HEK293 (cell line): ENCODE data around the gene ARHGEF2.

ENCODE experiments used
- CTCF ChIA-PET: fragments of 350-600 bp; formaldehyde crosslinking; extraction: SDS; loops from one replicate; lab custom pipeline; 2021; ENCODE audit warnings: antibody characterized with exemption; lab: Yijun Ruan, JAX
- POLR2A ChIA-PET: fragments of 300-600 bp; formaldehyde crosslinking; extraction: SDS; loops from one replicate; lab custom pipeline; 2020; ENCODE audit warnings: antibody characterized with exemption, inconsistent platforms; lab: Yijun Ruan, JAX
- H3K27ac ChIP-seq: fragments of 200-500 bp; sonication (Bioruptor generic); 2 replicates; pipeline ENCODE4 v1.5.1; 2014; ENCODE audit warnings: low read depth, low read length, control low read depth, inconsistent platforms; ENCODE audit errors: extremely low read depth
- H3K36me3 ChIP-seq, 2 experiments: fragments of 200-500 bp in 1 of 2; sonication (Bioruptor generic) in 1 of 2; 1 replicate in 1 of 2; 2 replicates in 1 of 2; pipeline ENCODE4 v1.5.1; 2014 to 2017; ENCODE audit warnings: inconsistent platforms in 2 of 2, low read length in 2 of 2; ENCODE audit not compliant: control insufficient read depth in 2 of 2, insufficient read depth in 1 of 2
- H3K4me1 ChIP-seq: fragments of 200-500 bp; sonication (Bioruptor generic); 2 replicates; pipeline ENCODE4 v1.5.1; 2014; ENCODE audit warnings: mild to moderate bottlenecking, low read length, inconsistent platforms; ENCODE audit not compliant: control insufficient read depth, insufficient read depth
- H3K4me3 ChIP-seq: 2 replicates; pipeline ENCODE4 v1.5.1; 2011; ENCODE audit warnings: low read depth, mild to moderate bottlenecking, control low read depth, low read length, moderate library complexity
- H3K9me3 ChIP-seq: fragments of 200-500 bp; sonication (Bioruptor generic); 2 replicates; pipeline ENCODE4 v1.5.1; 2014; ENCODE audit warnings: low read depth, low read length, inconsistent platforms; ENCODE audit not compliant: control insufficient read depth, insufficient read depth
- EGR2 ChIP-seq: fragments of 450-650 bp; formaldehyde crosslinking; IDR thresholded peaks from 2 replicates; pipeline ENCODE4 v1.5.1; 2016; ENCODE audit warnings: low read depth, missing biosample characterization, missing genetic modification characterization
- HOXA7 ChIP-seq: sonication (generic); formaldehyde crosslinking; IDR thresholded peaks from 2 replicates; pipeline ENCODE4 v1.8.1; 2022; ENCODE audit warnings: missing genetic modification reagents, borderline replicate concordance
- HOXC10 ChIP-seq: sonication (generic); formaldehyde crosslinking; IDR thresholded peaks from 2 replicates; pipeline ENCODE4 v1.8.1; 2023; ENCODE audit warnings: mild to moderate bottlenecking, missing genetic modification reagents
- KLF8 ChIP-seq: fragments of 450-650 bp; formaldehyde crosslinking; IDR thresholded peaks from 2 replicates; pipeline ENCODE4 v1.5.1; 2016; ENCODE audit warnings: missing biosample characterization, missing genetic modification characterization
- SCRT2 ChIP-seq: fragments of 450-650 bp; formaldehyde crosslinking; IDR thresholded peaks from 2 replicates; pipeline ENCODE4 v1.5.1; 2016; ENCODE audit warnings: missing biosample characterization, missing genetic modification characterization
- ZBTB48 ChIP-seq: fragments of 450-650 bp; formaldehyde crosslinking; IDR thresholded peaks from 2 replicates; pipeline ENCODE4 v1.5.1; 2016; ENCODE audit warnings: missing biosample characterization, missing genetic modification characterization
- ZNF140 ChIP-seq: fragments of 450-650 bp; formaldehyde crosslinking; IDR thresholded peaks from 2 replicates; pipeline ENCODE4 v1.5.1; 2016; ENCODE audit warnings: missing biosample characterization, missing genetic modification characterization
- ZNF184 ChIP-seq: fragments of 450-650 bp; IDR thresholded peaks from 2 replicates; pipeline ENCODE4 v1.5.1; 2018; ENCODE audit warnings: missing biosample characterization, mild to moderate bottlenecking, missing genetic modification characterization
- ZNF248 ChIP-seq: fragments of 450-650 bp; formaldehyde crosslinking; IDR thresholded peaks from 2 replicates; pipeline ENCODE4 v1.5.1; 2017; ENCODE audit warnings: missing biosample characterization, missing genetic modification characterization
- ZNF341 ChIP-seq: fragments of 450-650 bp; formaldehyde crosslinking; IDR thresholded peaks from 2 replicates; pipeline ENCODE4; 2016; ENCODE audit warnings: low read depth, missing biosample characterization, missing genetic modification characterization
- ZNF521 ChIP-seq: fragments of 450-650 bp; formaldehyde crosslinking; IDR thresholded peaks from 2 replicates; pipeline ENCODE4 v1.5.1; 2017; ENCODE audit warnings: missing biosample characterization, mild to moderate bottlenecking, missing genetic modification characterization
- ZNF610 ChIP-seq: fragments of 450-650 bp; formaldehyde crosslinking; IDR thresholded peaks from 2 replicates; pipeline ENCODE4 v1.5.1; 2016; ENCODE audit warnings: missing biosample characterization, missing genetic modification characterization, borderline replicate concordance
- ZNF629 ChIP-seq: fragments of 450-650 bp; formaldehyde crosslinking; IDR thresholded peaks from 2 replicates; pipeline ENCODE4 v1.5.1; 2017; ENCODE audit warnings: missing biosample characterization, missing genetic modification characterization
- ZXDB ChIP-seq: fragments of 450-650 bp; formaldehyde crosslinking; IDR thresholded peaks from 2 replicates; pipeline ENCODE4 v1.5.1; 2016; ENCODE audit warnings: missing biosample characterization, missing genetic modification characterization
- TF ChIP-seq, protein P1 (sequence below): fragments of 450-650 bp; formaldehyde crosslinking; IDR thresholded peaks from 2 replicates; pipeline ENCODE4 v1.5.1; 2016; ENCODE audit warnings: missing biosample characterization, missing genetic modification characterization
- TF ChIP-seq, protein P2 (sequence below): sonication (generic); formaldehyde crosslinking; IDR thresholded peaks from 2 replicates; pipeline ENCODE4 v1.8.1; 2022; ENCODE audit warnings: mild to moderate bottlenecking, moderate library complexity, missing genetic modification reagents
- TF ChIP-seq, protein P3 (sequence below): fragments of 450-650 bp; formaldehyde crosslinking; IDR thresholded peaks from 2 replicates; pipeline ENCODE4 v1.5.1; 2017; ENCODE audit warnings: missing biosample characterization, missing genetic modification characterization
- TF ChIP-seq, protein P4 (sequence below): fragments of 450-650 bp; formaldehyde crosslinking; IDR thresholded peaks from 2 replicates; pipeline ENCODE4 v1.5.1; 2016; ENCODE audit warnings: missing biosample characterization, missing genetic modification characterization
- TF ChIP-seq, protein P5 (sequence below): fragments of 450-650 bp; formaldehyde crosslinking; IDR thresholded peaks from 2 replicates; pipeline ENCODE4 v1.5.1; 2016; ENCODE audit warnings: missing biosample characterization, missing genetic modification characterization
- TF ChIP-seq, protein P6 (sequence below): fragments of 450-650 bp; formaldehyde crosslinking; IDR thresholded peaks from 2 replicates; pipeline ENCODE4 v1.5.1; 2016; ENCODE audit warnings: missing biosample characterization, missing genetic modification characterization

ARHGEF2 gene

DNA sequence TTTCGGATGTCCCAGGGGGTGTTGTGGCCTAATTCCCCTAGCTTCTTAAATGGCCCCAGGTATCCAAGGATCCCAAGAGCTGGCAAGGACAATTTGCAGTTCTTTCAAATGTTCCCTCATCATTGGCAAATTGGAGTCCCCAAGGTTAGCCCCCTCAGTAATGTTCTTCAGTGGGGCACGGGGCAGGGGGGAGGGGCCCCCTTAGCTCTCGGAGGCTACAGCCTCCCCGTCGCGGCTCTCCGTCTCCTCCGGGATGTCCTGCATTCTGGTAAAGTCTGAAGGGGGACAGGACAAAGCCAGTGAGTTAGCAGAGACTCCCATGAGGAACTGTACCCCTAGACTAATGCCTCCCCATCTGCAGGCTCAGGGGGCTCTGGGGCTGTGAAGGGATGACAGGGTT lies 30.6 kb downstream of the ARHGEF2 start:
- TF ChIP-seq HOXA7 (no peak), KLF8 (no peak)
- no peak overlapping the region for H3K27ac ChIP-seq
- POLR2A ChIA-PET, result interaction anchor here (0.6 kb wide), 1 partner anchor 20 kb away, joined by 4 read pairs; no protein-coding TSS in a partner anchor
- CTCF ChIA-PET, result interaction anchor here (1.1 kb wide), 1 partner anchor 31 kb away, joined by 4 read pairs; the partner anchor contains the start of gene ARHGEF2
- no peaks in the 10 kb centered on the region for H3K4me1 ChIP-seq
- no peak overlapping the region for H3K4me3 ChIP-seq
- H3K9me3 ChIP-seq, result no peaks in the 10 kb centered on the region
- H3K36me3 ChIP-seq, result peaks cover 27 to 62% of the 10 kb centered on the region in 2 experiments

DNA sequence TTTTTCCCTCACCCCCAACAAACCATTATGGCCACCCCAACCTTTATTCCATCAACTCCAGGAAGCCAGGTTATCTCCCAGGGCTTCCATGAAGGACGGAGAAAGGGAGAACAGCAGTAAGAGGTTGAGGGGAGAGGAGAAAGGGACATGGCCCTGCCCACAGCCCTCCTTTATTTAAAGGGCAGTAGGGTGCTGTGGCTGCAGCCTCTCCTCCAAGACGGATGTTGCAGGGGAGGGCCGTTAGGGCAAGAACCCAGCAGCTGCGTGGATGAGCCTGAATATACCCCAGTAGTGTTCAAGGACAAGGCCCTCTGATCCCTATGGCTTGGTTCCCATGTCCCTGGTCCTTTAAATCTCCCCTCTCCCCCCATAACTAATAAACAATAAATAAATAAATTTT lies 31.1 kb downstream of the ARHGEF2 start:
- peaks cover 26 to 58% of the 10 kb centered on the region in 2 experiments for H3K36me3 ChIP-seq
- H3K27ac ChIP-seq, result no peak overlapping the region
- no peaks in the 10 kb centered on the region for H3K4me1 ChIP-seq

More for the DNA sequence above, 31.1 kb downstream of the ARHGEF2 start:
- no peaks in the 10 kb centered on the region for H3K9me3 ChIP-seq
- TF ChIP-seq ZBTB48 (tag by site-specific recombination) (no peak), ZNF521 (tag by site-specific recombination) (no peak), ZXDB (tag by site-specific recombination) (no peak), HOXC10 (no peak), ZNF184 (no peak), SCRT2 (no peak), ZNF610 (no peak), ZNF140 (tag by site-specific recombination) (no peak), EGR2 (no peak), ZNF341 (tag by site-specific recombination) (no peak), ZNF629 (no peak), ZNF248 (tag by site-specific recombination) (no peak)
- TF ChIP-seq, protein P1, sequence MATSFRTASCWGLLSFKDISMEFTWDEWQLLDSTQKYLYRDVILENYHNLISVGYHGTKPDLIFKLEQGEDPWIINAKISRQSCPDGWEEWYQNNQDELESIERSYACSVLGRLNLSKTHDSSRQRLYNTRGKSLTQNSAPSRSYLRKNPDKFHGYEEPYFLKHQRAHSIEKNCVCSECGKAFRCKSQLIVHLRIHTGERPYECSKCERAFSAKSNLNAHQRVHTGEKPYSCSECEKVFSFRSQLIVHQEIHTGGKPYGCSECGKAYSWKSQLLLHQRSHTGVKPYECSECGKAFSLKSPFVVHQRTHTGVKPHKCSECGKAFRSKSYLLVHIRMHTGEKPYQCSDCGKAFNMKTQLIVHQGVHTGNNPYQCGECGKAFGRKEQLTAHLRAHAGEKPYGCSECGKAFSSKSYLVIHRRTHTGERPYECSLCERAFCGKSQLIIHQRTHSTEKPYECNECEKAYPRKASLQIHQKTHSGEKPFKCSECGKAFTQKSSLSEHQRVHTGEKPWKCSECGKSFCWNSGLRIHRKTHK (tag by site-specific recombination), result no peak
- TF ChIP-seq, protein P2, sequence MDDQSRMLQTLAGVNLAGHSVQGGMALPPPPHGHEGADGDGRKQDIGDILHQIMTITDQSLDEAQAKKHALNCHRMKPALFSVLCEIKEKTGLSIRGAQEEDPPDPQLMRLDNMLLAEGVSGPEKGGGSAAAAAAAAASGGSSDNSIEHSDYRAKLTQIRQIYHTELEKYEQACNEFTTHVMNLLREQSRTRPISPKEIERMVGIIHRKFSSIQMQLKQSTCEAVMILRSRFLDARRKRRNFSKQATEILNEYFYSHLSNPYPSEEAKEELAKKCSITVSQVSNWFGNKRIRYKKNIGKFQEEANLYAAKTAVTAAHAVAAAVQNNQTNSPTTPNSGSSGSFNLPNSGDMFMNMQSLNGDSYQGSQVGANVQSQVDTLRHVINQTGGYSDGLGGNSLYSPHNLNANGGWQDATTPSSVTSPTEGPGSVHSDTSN (CRISPR knock-in tag), result no peak
- TF ChIP-seq, protein P3, sequence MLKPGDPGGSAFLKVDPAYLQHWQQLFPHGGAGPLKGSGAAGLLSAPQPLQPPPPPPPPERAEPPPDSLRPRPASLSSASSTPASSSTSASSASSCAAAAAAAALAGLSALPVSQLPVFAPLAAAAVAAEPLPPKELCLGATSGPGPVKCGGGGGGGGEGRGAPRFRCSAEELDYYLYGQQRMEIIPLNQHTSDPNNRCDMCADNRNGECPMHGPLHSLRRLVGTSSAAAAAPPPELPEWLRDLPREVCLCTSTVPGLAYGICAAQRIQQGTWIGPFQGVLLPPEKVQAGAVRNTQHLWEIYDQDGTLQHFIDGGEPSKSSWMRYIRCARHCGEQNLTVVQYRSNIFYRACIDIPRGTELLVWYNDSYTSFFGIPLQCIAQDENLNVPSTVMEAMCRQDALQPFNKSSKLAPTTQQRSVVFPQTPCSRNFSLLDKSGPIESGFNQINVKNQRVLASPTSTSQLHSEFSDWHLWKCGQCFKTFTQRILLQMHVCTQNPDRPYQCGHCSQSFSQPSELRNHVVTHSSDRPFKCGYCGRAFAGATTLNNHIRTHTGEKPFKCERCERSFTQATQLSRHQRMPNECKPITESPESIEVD (tag by site-specific recombination), result no peak
- TF ChIP-seq, protein P4, sequence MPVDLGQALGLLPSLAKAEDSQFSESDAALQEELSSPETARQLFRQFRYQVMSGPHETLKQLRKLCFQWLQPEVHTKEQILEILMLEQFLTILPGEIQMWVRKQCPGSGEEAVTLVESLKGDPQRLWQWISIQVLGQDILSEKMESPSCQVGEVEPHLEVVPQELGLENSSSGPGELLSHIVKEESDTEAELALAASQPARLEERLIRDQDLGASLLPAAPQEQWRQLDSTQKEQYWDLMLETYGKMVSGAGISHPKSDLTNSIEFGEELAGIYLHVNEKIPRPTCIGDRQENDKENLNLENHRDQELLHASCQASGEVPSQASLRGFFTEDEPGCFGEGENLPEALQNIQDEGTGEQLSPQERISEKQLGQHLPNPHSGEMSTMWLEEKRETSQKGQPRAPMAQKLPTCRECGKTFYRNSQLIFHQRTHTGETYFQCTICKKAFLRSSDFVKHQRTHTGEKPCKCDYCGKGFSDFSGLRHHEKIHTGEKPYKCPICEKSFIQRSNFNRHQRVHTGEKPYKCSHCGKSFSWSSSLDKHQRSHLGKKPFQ (tag by site-specific recombination), result no peak
- TF ChIP-seq, protein P5, sequence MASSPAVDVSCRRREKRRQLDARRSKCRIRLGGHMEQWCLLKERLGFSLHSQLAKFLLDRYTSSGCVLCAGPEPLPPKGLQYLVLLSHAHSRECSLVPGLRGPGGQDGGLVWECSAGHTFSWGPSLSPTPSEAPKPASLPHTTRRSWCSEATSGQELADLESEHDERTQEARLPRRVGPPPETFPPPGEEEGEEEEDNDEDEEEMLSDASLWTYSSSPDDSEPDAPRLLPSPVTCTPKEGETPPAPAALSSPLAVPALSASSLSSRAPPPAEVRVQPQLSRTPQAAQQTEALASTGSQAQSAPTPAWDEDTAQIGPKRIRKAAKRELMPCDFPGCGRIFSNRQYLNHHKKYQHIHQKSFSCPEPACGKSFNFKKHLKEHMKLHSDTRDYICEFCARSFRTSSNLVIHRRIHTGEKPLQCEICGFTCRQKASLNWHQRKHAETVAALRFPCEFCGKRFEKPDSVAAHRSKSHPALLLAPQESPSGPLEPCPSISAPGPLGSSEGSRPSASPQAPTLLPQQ (tag by site-specific recombination), result no peak
- TF ChIP-seq, protein P6, sequence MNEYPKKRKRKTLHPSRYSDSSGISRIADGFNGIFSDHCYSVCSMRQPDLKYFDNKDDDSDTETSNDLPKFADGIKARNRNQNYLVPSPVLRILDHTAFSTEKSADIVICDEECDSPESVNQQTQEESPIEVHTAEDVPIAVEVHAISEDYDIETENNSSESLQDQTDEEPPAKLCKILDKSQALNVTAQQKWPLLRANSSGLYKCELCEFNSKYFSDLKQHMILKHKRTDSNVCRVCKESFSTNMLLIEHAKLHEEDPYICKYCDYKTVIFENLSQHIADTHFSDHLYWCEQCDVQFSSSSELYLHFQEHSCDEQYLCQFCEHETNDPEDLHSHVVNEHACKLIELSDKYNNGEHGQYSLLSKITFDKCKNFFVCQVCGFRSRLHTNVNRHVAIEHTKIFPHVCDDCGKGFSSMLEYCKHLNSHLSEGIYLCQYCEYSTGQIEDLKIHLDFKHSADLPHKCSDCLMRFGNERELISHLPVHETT, result no peak
- ChIA-PET CTCF (no interaction called here), POLR2A (interaction anchor here (0.5 kb wide), 1 partner anchor 31 kb away, joined by 3 read pairs; the partner anchor contains the start of gene ARHGEF2)
- H3K4me3 ChIP-seq, result no peak overlapping the region
